NCI-H146 (cell line): ENCODE data around the gene RBM19.

Experiments used
- DNase-seq: peaks from one replicate; lab custom pipeline; 2025; lab: John Stamatoyannopoulos, UW

Gene RBM19

DNA sequence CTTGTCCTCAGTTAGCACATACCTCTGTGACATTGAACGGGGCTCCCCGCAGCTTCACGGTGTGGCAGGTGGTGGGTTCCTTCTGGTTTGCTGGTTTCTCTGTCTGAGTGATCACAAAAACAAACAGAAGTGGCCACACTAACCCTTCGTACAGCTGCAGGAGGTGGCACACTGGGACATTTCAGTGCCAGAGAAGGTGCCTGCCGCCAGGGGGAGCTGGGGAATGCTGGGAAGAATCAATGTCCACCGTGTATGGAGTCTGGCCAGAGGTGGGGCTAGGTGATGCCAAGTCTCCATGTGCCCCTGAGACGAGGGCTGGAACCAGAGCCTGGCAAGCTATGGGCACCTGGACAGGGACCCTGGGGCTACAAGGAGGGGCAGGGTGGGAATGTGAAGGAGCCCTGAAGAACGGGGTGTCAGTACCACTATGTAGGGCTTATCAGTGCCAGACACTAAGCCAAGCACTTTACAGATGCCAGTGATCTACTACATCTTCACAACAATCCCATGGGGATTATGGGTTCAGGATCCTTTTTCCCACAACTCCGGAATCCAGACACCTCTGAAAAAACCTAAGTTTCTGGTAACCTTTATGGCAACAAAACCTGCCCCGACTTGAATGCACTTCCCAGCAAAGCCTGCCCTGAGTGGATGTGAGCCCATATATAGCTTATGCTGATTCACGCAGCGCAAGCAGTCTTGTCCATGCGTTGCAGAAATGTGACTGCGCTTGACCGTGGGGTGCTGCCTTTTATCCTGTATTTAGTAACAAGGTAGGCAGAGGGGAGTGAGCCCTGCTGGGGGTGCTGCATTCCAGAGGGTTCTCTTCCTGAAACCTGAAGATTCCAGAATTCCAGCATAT, 10.8 kb downstream of the RBM19 start:
- DNase-seq: no peak

GRCh38 chr12:113954547-113954946, 11.6 kb downstream of the RBM19 start:
- DNase-seq: no peak

DNA sequence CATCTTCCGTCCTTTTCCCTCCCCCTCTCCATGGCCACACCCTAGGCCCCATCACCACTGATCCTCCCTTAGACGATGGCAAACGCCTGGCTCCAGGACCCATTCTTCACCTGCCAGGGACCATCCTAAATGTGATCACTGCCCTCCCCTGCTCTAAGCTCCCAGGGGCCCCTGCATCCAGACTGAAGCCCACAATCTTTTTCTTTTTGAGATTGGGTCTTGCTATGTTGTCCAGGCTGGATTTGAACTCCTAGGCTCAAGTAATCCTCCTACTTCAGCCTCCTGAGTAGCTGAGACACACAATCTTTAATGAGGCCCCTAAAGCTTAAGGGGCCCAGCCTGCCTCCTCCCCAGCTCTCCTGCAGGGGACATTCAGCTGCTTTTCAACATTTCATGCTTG, 15.3 kb downstream of the RBM19 start:
- DNase-seq: no peak

- DNase-seq: no peak
Measured at GRCh38 chr12:113949321-113950305, 16.5 kb downstream of the RBM19 start.

- DNase-seq: no peak
Measured at GRCh38 chr12:113948151-113948914, 17.8 kb downstream of the RBM19 start.

GRCh38 chr12:113946175-113946574, 19.9 kb downstream of the RBM19 start:
- DNase-seq: no peak

DNA sequence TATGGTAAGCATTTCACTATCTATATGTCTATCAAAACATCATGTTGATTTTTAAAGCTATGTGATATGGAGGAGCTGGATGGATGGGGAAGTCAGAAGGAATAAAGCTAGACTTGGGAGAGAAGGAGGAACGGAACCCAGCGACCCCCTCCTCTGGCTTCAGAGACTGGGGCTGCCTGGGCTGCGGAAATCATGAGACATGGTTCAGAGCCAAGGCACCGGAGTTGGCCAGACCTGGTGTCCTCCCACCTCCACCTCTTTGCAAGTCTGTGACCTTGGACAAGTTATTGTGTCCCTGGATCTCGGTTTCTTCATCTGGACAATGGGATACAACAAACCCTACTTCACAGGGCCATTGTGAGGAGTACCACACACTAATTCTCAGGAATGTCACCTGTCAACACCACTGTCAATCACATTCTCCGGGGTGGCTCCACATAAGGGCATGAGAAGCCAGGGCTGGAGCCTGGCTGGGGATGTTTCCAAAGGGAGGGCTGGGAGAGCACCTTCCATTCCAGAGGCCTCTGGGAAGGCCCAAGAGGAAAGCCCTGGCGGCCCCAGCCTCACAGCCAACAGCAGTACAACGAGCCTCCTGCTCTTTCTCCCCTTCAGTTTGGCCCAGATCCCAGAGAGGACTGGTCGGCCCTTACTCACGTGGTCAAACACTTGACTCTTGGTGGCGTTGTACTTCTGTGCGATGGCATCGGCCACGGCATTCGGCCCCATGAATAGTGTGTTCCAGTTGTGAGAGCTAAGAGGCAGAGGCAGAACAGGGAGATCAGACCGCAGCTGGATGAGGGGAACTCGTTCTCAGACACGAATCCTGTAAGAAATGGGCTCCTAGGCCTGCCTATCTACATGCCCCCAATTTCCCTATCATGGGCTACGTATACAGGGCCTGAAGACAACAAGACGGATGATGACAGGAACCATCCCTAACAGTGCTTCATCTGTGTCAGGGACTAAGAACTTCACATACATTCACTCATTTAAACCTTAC, 20.7 kb downstream of the RBM19 start:
- no peak for DNase-seq

DNA sequence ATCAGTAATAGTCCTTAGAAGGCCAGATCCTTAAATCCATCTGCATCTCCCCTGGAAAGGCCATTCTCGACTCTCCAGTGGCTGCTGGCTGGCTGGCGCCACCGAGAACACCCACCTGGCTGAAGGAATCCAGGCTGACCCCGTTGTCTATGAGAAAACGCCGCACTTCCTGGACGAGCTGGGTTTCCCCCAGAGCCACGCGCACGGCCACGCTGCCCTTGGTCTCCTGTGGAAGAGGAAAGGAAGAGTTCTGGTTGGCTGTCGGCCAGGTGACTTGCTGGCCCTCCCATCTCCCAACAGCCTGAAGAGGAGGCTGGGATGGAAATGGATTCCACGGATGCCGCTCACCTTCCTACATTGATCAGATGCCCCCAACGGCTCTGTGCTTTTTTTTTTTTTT, 23.9 kb downstream of the RBM19 start:
- DNase-seq: no peak

- DNase-seq: no peak
Measured at GRCh38 chr12:113941208-113941486, 25.0 kb downstream of the RBM19 start.

GRCh38 chr12:113940357-113941207, 25.5 kb downstream of the RBM19 start:
- no peak for DNase-seq

GRCh38 chr12:113939867-113940266, 26.3 kb downstream of the RBM19 start:
- DNase-seq: no peak

DNA sequence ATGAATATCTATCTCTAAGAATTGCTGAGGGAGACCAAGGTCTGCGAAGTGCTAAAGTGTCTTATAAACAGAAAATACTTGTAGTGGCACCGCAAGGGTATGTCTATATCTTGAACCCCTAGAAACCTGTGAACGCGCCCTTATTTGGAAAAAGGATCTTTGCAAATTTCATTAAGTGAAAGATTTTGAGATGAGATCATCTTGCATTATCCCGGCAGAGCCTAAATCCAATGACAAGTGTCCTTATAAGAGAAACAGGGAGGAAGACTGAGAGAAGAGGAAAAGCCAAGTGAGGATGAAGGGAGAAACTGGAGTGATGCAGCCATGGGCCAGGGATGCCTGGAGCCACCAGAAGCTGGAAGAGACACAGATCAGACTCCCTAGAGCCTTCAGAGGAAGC, 27.7 kb downstream of the RBM19 start:
- DNase-seq: no peak

- DNase-seq: no peak
Measured at GRCh38 chr12:113936460-113936859, 29.7 kb downstream of the RBM19 start.

DNA sequence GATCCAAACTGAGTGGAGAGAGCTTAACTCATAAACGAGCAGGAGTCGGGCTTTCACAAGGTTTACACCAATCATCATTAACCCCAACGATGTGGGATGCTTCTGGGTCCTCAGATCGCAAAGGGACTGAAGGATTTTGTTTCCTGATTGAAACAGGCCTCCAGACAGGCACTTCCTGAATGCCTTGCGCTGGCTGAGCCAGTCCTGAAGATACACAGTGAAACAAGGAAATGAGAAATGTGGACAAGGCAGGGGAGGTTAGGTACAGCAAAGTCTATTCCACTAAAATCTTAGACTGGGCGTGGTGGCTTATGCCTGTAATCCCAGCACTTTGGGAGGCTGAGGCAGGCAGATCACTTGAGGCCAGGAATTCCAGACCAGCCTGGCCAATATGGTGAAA, 30.7 kb downstream of the RBM19 start:
- no peak for DNase-seq

DNA sequence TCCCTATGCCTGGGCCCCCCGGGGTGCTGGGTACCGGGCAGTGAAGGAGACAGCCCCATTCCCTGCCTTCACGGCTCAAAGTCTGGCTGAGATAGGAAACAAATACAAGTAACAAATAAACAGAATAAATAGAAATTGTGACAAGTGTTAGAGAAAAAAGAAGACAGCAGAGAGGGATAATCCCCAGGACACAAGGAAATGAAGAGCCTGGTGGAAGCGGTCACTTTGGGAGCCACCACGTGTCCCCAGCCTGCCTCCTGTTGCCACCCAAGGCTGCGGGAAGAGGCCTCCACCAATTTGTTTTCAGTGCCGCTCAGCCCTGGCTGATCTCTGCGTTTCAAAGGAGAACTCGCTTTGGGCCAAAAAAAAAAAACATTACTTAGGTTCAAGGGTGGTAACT, 31.2 kb downstream of the RBM19 start:
- DNase-seq: no peak

DNA sequence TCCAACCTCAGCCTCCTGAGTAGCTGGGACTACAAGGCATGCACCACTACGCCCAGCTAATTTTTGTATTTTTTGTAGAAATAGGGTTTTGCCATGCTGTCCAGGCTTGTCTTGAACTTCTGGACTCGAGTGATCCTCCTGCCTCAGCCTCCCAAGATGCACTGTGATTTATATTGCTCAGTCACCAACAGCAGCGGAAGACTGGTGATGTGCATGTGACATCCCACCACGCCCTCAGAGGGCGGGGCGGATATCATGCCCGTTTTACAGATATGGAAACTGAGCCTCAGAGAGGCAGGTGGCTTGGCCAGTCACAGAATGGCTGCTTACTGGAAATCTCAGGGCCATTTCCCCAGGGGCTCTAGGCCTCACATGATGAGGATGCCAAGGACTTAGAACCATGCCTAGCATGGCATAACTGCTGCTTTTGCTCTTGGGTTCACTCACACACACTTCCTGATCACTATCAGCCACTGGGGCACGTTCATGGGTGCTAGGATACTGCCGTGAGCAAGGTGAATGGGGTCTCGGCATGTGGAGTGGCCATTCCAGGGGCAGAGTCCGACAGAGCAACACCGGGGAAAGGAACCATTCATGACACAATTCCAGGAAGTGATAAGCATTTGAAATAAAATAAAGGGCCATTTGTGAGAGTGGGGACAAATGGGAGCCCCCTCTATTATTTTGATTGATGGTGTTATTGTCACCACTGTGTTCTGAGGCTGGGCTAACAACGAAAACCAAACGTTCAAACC, 31.9 kb downstream of the RBM19 start:
- DNase-seq: no peak

DNA sequence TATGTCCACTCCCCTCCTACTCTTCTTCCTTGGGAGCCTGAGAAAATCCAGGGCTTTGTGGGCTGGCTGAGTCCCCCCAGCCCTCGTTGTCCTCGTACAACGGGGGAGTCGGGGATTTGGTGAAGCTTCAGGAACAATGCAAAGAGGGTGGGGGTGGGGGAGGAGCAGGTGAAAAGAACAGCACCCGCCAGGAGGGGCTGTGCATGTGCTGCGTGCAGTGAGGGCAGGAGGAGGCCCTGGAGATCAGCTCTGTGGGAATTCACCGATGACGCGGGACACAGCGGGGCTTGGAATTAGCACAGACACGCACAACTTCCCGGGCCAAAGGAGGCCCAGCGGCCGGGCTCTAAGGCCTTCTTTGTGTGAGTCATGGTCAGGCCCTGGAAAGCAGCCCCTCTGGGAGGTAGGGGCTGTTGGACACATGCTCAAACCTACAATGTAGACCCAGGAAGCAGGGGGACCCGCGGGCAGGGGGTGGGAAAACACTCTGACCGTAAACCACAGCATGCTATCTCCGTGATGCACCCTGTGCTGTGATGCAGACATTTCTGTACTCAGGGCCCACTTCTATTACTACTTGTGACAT, 32.8 kb downstream of the RBM19 start:
- DNase-seq: no peak

DNA sequence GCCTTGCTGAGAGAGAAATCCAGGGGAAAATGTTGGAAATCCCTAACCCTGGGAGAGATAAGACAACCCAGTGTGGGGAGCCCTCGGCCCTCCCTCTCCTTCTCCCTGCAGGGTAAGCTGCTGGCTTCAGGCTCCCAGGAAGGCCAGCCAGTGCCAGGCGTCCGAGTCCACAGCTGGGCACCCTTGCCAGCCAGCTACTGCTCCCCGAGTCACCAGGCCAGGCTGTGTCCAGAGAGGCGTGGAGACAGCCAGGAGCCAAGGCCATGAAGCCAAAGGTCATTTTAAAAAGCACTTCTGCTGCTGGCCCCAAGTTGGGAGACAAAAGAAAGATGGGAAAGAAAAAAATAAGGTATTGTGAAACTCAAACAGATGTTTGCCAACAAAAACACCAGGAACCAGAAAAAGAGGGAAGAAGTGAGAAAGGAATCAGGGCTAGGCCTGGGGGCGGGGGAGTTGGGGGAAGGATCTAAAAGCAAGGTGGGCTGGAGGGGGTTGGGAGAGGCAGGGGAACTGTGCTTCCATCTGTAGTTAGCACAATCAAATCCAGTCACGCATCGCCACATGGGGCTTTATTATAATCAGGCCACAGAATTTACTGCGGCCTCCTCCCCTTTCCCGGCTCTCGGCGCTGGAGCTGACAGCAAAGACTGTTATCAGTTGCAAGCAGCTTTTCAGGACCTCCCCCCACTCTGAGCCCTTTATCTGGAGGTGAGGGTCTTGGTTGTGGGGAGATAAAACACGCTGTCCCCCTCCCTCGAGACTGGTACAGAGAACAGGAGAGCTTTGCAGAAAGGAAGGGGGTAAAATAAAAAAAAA, 33.5 kb downstream of the RBM19 start:
- DNase-seq: no peak
